Neuron (in vitro differentiated cells): ENCODE measurements around the gene TMEM87B.
"Not testable (repeated sequence)": the region's sequence is repeated elsewhere in the genome, so short reads cannot be mapped to it uniquely, and the experiment has no call there.

Experiments
- H2AFZ ChIP-seq: one replicate; pipeline ENCODE4 v1.6.1; 2013; ENCODE audit warnings: low read depth, mild to moderate bottlenecking, inconsistent platforms, low read length, moderate library complexity
- H3K27me3 ChIP-seq: one replicate; pipeline ENCODE4 v1.6.1; 2013; ENCODE audit warnings: low read length; ENCODE audit not compliant: insufficient read depth
- H3K36me3 ChIP-seq: one replicate; pipeline ENCODE4 v1.6.1; 2013; ENCODE audit warnings: low read length; ENCODE audit not compliant: insufficient read depth
- H3K4me1 ChIP-seq: one replicate; pipeline ENCODE4 v1.6.1; 2013; ENCODE audit warnings: low read length; ENCODE audit not compliant: insufficient read depth
- H3K4me3 ChIP-seq: 2 replicates; pipeline ENCODE4 v1.5.1; 2013; ENCODE audit warnings: mild to moderate bottlenecking, low read length, moderate library complexity
- H3K9me3 ChIP-seq: one replicate; pipeline ENCODE4 v1.6.1; 2013; ENCODE audit warnings: low read length

The TMEM87B gene

GRCh38 chr2:112024231-112024630 is 30.8 kb upstream of the TMEM87B start:
- no peak overlapping the region for H3K4me3 ChIP-seq
- H3K36me3 ChIP-seq = no peaks in the 10 kb centered on the region
- no peaks in the 10 kb centered on the region for H3K9me3 ChIP-seq
- H3K4me1 ChIP-seq = peaks cover 3% of the 10 kb centered on the region
- H2AFZ ChIP-seq = no peak overlapping the region
- no peaks in the 10 kb centered on the region for H3K27me3 ChIP-seq

DNA sequence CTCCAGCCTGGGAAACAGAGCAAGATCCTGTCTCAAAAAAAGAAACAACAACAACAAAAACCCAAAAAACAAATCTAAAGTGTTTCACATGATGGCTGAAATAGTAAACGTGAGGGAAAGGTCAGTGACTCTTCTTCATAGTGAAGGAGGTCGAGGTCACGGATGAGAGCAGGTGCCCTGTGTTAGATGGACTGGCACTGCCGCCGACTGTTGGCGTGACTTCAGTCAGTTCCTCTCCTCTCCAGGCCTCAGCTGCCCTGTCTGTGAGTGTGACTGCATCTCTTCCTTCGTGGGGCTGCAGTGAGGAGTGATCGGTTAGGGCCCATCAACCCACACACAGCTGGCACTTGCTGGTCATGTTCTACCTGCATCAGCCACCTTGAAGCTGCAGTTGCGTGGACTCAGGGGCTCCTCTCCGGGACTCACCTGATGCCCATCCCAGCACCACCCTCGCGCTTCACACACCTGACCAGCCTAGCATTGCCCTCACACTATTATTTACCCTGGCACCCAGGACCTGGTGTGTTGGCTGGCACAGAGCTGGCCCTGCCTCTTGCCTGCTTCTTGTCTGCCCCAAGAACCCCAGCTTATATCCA is 30.1 kb upstream of the TMEM87B start:
- no peak overlapping the region for H2AFZ ChIP-seq
- H3K36me3 ChIP-seq = no peaks in the 10 kb centered on the region
- no peaks in the 10 kb centered on the region for H3K9me3 ChIP-seq
- no peaks in the 10 kb centered on the region for H3K4me1 ChIP-seq
- no peak overlapping the region for H3K4me3 ChIP-seq
- H3K27me3 ChIP-seq = no peaks in the 10 kb centered on the region

DNA sequence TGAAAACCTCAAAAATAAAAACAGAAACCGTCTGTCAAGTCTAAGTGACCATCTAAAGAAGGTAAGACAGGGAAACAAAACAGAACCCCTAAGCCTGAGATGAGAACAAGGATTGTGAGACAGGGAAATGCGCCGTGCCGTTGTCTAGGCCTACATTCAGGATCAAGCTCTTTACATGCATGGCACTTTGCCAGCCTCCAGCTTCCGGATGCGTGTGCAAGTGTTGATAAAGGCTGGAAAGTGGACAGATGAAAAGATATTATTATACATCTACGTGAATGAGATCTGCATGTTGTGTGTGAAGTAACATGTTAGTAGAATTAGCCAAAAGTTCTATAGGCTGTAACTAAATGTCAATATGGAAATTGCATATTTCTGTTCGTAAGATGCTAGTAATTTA is 28.6 kb upstream of the TMEM87B start:
- H3K4me1 ChIP-seq = peaks cover 2% of the 10 kb centered on the region
- H3K36me3 ChIP-seq = no peaks in the 10 kb centered on the region
- no peak overlapping the region for H2AFZ ChIP-seq
- no peaks in the 10 kb centered on the region for H3K27me3 ChIP-seq
- no peaks in the 10 kb centered on the region for H3K9me3 ChIP-seq
- no peak overlapping the region for H3K4me3 ChIP-seq

- H3K27me3 ChIP-seq = no peaks in the 10 kb centered on the region
- H3K36me3 ChIP-seq = no peaks in the 10 kb centered on the region
- H3K4me3 ChIP-seq = no peak overlapping the region
- H2AFZ ChIP-seq = no peak overlapping the region
- H3K4me1 ChIP-seq = peaks cover 11% of the 10 kb centered on the region
- no peaks in the 10 kb centered on the region for H3K9me3 ChIP-seq
These were observed 27.3 kb upstream of the TMEM87B start for GRCh38 chr2:112027767-112028166.

DNA sequence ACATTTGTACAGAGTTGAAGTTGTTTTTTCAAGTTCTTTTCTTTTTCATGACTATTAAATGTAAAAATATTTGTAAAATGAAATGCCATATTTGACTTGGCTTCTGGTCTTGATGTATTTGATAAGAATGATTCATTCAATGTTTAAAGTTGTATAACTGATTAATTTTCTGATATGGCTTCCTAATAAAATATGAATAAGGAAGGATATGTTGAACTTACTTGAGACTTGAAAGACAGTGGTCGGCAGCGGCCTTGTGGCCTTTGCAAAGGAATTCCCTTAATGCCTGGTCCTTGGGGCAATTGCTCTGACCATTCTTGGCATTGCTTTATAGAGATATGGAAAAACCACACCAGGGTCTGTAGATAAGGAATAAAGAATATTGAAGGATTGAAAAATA is 25.9 kb upstream of the TMEM87B start:
- Histone ChIP-seq H3K36me3 (no peaks in the 10 kb centered on the region), H2AFZ (no peak overlapping the region), H3K4me3 (no peak overlapping the region), H3K4me1 (peaks cover 11% of the 10 kb centered on the region), H3K9me3 (no peaks in the 10 kb centered on the region), H3K27me3 (no peaks in the 10 kb centered on the region)

- H3K36me3 ChIP-seq = no peaks in the 10 kb centered on the region
- peaks cover 11% of the 10 kb centered on the region for H3K4me1 ChIP-seq
- no peaks in the 10 kb centered on the region for H3K27me3 ChIP-seq
- H3K9me3 ChIP-seq = no peaks in the 10 kb centered on the region
- peak overlapping the region; percentile 19 for H3K4me3 ChIP-seq
- H2AFZ ChIP-seq = peak overlapping the region; percentile 56
These were observed 23.4 kb upstream of the TMEM87B start for GRCh38 chr2:112031473-112032223.

DNA sequence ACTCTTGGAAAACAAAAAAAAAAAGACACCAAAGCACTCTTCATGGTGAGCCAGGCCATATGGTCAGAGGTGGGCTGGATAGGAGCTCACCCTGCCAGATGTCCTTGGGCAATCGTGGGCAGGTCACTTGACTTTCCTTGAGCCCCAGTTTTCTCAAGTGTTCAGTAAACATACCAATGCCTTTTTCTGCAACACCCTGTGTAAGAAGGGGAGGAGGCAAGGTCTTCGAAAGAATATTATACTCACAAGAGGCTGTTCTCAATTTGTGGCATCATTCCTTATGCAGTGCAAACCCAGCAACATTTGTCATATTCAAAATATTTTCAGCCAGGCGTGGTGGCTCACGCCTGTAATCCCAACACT is 22.9 kb upstream of the TMEM87B start:
- H2AFZ ChIP-seq = no peak overlapping the region
- H3K9me3 ChIP-seq = no peaks in the 10 kb centered on the region
- H3K4me3 ChIP-seq = no peak overlapping the region
- no peaks in the 10 kb centered on the region for H3K27me3 ChIP-seq
- H3K36me3 ChIP-seq = no peaks in the 10 kb centered on the region
- H3K4me1 ChIP-seq = peaks cover 11% of the 10 kb centered on the region

GRCh38 chr2:112032689-112033465 is 22.2 kb upstream of the TMEM87B start:
- Histone ChIP-seq H3K9me3 (peaks cover 3% of the 10 kb centered on the region), H3K36me3 (no peaks in the 10 kb centered on the region), H3K27me3 (no peaks in the 10 kb centered on the region), H3K4me1 (peaks cover 11% of the 10 kb centered on the region), H2AFZ (no peak overlapping the region), H3K4me3 (no peak overlapping the region)

GRCh38 chr2:112033600-112033999 is 21.5 kb upstream of the TMEM87B start:
- H3K36me3 ChIP-seq = no peaks in the 10 kb centered on the region
- peaks cover 6% of the 10 kb centered on the region for H3K9me3 ChIP-seq
- H3K4me1 ChIP-seq = peaks cover 11% of the 10 kb centered on the region
- no peak overlapping the region for H3K4me3 ChIP-seq
- H3K27me3 ChIP-seq = no peaks in the 10 kb centered on the region
- no peak overlapping the region for H2AFZ ChIP-seq

DNA sequence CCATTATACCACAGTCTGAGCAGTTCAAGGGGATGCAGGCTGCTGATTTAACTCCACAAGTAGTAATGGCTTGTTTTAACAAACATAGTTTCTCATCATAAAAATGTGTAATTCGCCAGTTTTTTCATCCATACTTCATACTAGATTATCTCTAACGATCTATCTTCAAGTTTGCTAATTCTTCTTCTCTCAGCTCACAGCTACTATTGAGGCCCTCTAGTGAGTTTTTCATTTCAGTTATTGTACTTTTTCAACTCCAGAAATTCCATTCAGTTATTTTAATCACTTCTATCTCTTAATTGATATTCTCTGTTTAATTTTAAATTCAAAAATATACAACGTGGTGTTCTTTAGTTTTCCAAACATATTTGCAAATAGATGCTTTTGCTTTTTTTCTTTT is 20.1 kb upstream of the TMEM87B start:
- Histone ChIP-seq H3K36me3 (no peaks in the 10 kb centered on the region), H3K9me3 (peaks cover 6% of the 10 kb centered on the region), H3K4me1 (peaks cover 11% of the 10 kb centered on the region), H3K4me3 (no peak overlapping the region), H3K27me3 (no peaks in the 10 kb centered on the region), H2AFZ (no peak overlapping the region)

DNA sequence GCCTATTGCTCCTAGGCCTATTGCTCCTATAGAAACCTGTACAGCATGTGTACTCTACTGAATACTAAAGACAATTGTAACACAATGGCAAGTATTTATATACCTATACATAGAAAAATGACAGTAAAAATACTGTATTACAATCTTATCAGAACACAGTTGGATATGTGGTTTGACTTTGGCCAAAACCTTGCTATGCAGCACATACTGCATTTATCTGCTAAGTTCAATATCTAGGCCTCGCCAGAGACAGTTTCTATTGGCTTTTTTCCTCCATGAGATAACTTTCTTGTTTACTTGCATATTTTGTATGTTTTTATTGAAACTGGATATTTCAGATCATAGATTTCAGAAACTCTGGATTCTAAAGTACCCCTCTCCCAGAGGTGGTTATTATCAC is 19.3 kb upstream of the TMEM87B start:
- no peaks in the 10 kb centered on the region for H3K27me3 ChIP-seq
- peaks cover 6% of the 10 kb centered on the region for H3K9me3 ChIP-seq
- no peak overlapping the region for H3K4me3 ChIP-seq
- no peak overlapping the region for H2AFZ ChIP-seq
- peaks cover 11% of the 10 kb centered on the region for H3K4me1 ChIP-seq
- no peaks in the 10 kb centered on the region for H3K36me3 ChIP-seq

GRCh38 chr2:112039556-112039955 is 15.5 kb upstream of the TMEM87B start:
- not testable (repeated sequence) for H3K36me3 ChIP-seq, H2AFZ ChIP-seq, H3K27me3 ChIP-seq, H3K9me3 ChIP-seq, H3K4me1 ChIP-seq, H3K4me3 ChIP-seq

DNA sequence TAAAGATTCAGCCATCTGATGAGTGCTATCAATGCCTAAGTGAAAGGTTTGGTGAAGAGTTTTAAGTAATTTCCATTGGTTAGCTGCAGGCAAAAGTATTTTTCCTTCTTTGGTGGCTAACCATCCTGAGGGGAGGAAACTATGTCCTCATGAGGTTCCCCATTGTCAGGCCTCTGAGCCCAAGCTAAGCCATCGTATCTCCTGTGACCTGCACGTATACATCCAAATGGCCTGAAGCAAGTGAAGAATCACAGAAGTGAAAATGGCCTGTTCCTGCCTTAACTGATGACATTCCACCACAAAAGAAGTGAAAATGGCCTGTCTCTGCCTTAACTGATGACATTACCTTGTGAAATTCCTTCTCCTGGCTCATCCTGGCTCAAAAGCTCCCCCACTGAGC is 15.0 kb upstream of the TMEM87B start:
- not testable (repeated sequence) for H3K27me3 ChIP-seq, H3K4me1 ChIP-seq, H3K9me3 ChIP-seq, H3K4me3 ChIP-seq, H3K36me3 ChIP-seq, H2AFZ ChIP-seq
